ENCODE measurements around the gene IL17B.

GRCh38 chr5:149406203-149406978, 27.3 kb upstream of the IL17B start:
- TF ChIP-seq CTCF (IDR thresholded peaks at IDR 0.05): peak in 1 of 3 experiments; percentile 16
- peak; percentile 84 for TF ChIP-seq POLR2A (IDR thresholded peaks at IDR 0.05)
